B cell (primary cell): ENCODE measurements around the gene BIRC7.

Experiments
- EZH2 ChIP-seq: IDR thresholded peaks from 2 replicates; pipeline ENCODE4 v1.6.1; 2012; ENCODE audit warnings: borderline replicate concordance, low read depth, mild to moderate bottlenecking, moderate library complexity, low read length; ENCODE audit not compliant: insufficient read depth, poor library complexity, severe bottlenecking
- TF ChIP-seq, protein P1 (sequence below): fragments of 200-600 bp; IDR thresholded peaks from one replicate; pipeline ENCODE4 v1.8.0; 2022; ENCODE audit warnings: antibody characterized with exemption, mild to moderate bottlenecking

DNA sequence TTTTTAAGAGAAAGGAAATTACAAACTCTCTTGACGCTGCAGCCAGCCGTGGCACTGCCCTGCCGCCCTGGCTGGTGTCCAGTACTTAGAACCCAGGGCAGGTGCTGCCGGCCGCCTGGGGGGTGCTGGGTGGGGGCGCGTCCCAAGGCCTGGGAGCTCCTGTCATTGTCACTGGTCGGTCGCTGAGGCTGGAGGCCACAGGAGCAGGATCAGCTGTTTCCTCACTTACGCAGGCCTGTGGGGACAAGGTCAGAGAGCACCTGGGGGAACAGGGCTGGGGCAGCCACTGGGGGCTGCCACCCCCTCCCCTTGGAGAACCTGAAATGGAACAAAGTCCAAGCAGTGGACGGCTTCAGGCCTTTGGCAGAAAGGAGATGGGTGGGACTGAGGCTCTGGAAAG, 5.6 kb downstream of the BIRC7 start:
- TF ChIP-seq, protein P1, sequence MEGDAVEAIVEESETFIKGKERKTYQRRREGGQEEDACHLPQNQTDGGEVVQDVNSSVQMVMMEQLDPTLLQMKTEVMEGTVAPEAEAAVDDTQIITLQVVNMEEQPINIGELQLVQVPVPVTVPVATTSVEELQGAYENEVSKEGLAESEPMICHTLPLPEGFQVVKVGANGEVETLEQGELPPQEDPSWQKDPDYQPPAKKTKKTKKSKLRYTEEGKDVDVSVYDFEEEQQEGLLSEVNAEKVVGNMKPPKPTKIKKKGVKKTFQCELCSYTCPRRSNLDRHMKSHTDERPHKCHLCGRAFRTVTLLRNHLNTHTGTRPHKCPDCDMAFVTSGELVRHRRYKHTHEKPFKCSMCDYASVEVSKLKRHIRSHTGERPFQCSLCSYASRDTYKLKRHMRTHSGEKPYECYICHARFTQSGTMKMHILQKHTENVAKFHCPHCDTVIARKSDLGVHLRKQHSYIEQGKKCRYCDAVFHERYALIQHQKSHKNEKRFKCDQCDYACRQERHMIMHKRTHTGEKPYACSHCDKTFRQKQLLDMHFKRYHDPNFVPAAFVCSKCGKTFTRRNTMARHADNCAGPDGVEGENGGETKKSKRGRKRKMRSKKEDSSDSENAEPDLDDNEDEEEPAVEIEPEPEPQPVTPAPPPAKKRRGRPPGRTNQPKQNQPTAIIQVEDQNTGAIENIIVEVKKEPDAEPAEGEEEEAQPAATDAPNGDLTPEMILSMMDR, result no peak
- no peak for TF ChIP-seq EZH2
